Tibial nerve (tissue), 3 donors: ENCODE measurements around the gene ARMH3.

Experiments
- CTCF ChIP-seq, 5 experiments: fragments of 200-600 bp in 3 of 5; fragments of 450-650 bp in 2 of 5; sonication (generic) in 3 of 5; IDR thresholded peaks; one replicate each; pipeline ENCODE4 v1.5.1; 2016 to 2019; ENCODE audit warnings: antibody characterized with exemption in 5 of 5, mild to moderate bottlenecking in 3 of 5, moderate library complexity in 2 of 5
- POLR2A ChIP-seq, 2 donors: fragments of 450-650 bp; IDR thresholded peaks; one replicate each; pipeline ENCODE4 v1.6.1; 2017; ENCODE audit warnings: antibody characterized with exemption in 2 of 2, mild to moderate bottlenecking in 2 of 2, moderate library complexity in 2 of 2

- TF ChIP-seq POLR2A (IDR thresholded peaks at IDR 0.05) (no peak), CTCF (IDR thresholded peaks at IDR 0.05) (no peak)
These were observed 12.2 kb upstream of the ARMH3 start for GRCh38 chr10:102068216-102068615.
